ENCODE results near the gene SPON2.

SPON2 gene

DNA sequence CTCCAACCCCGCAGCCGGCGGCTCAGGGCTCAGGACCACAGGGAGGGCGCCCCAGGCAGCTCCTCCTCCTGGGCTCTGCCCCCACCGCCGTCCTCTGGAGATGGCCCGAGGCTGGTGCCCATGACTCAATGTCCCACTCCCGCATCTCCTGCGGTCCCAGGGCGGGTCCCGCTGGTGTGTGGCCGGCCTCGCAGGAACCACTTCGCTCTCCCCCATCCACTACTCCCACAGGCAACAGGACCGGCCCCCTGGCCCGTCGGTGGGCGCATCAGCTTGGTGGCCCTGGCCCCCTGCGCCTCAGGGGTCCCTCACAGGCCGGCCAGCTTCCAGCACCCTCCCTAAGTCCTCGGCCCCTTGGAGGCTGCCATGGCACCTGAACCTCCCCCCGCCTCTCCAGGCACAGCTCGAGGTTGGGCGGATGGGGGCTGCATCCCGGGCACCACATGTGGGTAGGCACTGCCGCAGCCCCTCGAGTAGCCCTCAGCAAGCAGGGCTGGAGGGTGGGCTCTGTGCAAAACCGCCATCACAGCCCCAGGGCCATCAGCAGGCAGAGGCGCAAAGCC, 22.8 kb upstream of the SPON2 start:
- no peak for DNase-seq (ENCODE audit: low read depth)

DNA sequence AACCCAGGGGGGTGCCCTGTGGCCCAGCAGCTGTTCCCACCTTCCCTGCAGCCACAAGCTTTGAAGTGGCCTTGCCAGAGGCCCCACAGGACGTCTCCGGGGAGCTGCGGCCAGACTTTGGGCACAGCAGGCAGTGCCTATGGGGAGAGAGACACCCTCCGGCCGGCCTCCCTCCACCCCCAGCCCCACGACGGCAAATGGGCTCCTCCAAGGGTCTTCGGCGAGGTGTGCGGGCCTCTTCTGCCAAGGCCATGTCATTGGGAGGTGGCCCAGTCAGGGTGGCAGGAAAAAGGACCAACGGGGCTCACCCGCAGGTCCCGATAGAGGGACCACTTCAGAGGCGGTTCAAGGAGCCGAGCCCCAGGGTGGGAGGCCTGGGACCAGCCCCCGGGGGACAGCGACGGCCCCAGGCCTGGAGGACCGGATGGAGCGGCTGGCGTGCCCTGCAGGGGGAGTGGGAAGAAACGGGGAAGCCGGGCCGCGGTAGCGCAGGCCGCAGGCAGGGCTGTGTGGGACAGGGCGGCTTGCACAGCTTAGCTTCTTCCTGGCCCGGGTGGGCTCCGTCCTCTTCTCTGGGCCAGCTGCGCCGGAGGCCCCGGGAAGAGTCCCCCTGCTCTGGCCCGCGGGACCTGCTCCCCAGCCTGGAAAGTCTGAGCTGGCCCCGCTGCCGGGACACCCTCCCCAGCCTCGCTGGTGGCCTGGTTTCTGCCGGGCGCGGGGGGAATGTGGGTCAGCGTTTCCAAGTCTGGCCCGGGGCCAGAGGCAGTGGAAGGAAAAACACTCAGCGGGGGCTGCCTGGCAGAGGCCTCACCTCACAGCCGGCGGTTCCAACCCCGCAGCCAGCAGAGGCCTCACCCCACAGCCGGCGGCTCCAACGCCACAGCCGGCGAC, 21.9 kb upstream of the SPON2 start:
- DNase-seq (ENCODE audit: low read depth): no peak

- no peak for DNase-seq (ENCODE audit: low read depth)
These were observed 21.0 kb upstream of the SPON2 start for GRCh38 chr4:1193206-1194009.

GRCh38 chr4:1192493-1193205, 20.3 kb upstream of the SPON2 start:
- DNase-seq (ENCODE audit: low read depth): peak; percentile 60

GRCh38 chr4:1192091-1192492, 19.7 kb upstream of the SPON2 start:
- peak; percentile 92 for DNase-seq (ENCODE audit: low read depth)

DNA sequence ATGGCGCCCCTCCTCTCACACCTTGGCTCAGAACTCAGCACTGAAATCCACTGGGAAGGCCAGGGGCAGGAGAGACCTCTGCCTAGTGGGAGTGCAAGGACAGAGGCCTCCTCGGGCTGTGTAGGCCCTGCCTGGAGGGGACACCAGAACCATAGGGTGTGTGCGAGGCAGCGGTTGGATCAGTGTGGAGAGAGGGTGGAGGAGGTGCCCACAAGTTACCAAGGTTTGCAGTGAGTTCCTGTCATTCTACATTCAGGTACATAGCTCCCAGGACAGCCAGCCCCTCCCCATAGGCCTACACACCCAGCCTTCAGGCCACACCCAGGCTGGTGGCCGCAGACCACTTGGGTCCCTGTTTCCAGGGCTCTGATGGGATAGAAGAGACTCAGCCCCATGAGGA, 19.2 kb upstream of the SPON2 start:
- DNase-seq (ENCODE audit: low read depth): no peak

GRCh38 chr4:1187182-1187581, 14.8 kb upstream of the SPON2 start:
- no peak for DNase-seq (ENCODE audit: low read depth)

DNA sequence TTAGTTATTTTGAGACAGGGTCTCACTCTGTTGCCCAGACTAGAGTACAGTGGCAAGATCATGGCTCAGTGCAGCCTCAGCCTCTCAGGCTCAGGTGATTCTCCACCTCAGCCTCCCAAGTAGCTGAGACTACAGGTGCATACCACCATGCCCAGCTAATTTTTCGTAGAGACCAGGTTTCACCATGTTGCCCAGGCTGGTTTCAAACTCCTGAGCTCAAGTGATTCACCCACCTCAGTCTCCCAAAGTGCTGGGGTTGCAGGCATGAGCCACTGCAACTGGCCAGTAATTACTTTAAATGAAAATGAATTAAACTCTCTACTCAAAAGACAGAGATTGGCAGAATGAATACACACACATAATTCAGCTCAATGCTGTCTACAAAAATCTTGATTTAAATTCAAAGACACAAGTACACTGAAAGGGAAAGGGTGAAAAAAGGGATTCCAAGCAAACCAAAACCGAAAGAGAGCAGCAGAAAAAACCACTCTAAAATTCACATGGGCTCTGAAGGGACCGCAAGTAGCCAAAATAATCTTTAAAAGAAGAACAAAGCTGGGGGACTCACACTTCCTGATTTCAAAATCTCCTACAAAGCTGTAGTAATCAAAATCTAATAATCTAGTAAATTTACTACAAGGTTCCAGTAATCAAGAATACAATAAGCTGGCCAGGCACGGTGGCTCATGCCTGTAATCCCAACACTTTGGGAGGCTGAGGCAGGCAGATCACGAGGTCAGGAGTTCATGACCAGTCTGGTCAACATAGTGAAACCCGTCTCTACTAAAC, 11.8 kb upstream of the SPON2 start:
- no peak for DNase-seq (ENCODE audit: low read depth)

- no peak for DNase-seq (ENCODE audit: low read depth)
These were observed 9.9 kb upstream of the SPON2 start for GRCh38 chr4:1182313-1182712.

DNA sequence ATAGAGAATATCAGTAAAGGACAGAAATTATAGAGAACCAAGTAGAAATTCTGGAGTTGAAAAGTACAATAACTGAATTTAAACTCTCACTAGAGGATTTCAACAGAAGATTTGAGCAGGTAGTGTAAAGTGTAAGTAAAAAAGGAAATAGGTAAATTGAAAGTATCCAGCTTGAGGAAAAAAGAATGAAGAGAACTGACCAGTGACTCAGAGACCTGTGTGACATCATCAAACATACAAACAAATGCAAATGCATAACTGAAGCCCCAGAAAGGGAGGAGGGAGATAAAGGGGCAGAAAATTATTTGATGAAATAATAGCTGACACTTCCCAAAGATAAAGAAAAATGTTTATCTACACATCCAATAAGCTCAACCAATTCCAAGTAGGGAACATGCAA, 8.3 kb upstream of the SPON2 start:
- peak; percentile 32 for DNase-seq (ENCODE audit: low read depth)

- no peak for DNase-seq (ENCODE audit: low read depth)
These were observed 7.6 kb upstream of the SPON2 start for GRCh38 chr4:1179976-1180375.

DNA sequence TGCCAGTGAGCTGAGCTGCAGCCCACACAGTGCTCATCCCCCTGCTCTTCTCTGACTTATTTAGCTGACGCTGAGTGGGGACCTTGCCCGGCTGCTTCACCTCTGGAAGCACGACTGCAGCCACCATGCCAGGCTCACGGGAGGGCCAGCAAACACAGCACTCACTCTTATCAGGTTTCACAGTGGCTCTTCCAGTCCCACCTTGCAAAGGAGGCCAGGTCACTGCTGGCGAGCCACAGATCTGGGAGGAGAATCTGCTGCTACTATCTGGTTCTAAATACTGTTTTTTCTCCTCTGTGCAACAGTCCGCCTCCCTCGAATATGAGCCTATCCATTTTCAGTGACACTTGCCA, 6.7 kb upstream of the SPON2 start:
- no peak for DNase-seq (ENCODE audit: low read depth)

DNA sequence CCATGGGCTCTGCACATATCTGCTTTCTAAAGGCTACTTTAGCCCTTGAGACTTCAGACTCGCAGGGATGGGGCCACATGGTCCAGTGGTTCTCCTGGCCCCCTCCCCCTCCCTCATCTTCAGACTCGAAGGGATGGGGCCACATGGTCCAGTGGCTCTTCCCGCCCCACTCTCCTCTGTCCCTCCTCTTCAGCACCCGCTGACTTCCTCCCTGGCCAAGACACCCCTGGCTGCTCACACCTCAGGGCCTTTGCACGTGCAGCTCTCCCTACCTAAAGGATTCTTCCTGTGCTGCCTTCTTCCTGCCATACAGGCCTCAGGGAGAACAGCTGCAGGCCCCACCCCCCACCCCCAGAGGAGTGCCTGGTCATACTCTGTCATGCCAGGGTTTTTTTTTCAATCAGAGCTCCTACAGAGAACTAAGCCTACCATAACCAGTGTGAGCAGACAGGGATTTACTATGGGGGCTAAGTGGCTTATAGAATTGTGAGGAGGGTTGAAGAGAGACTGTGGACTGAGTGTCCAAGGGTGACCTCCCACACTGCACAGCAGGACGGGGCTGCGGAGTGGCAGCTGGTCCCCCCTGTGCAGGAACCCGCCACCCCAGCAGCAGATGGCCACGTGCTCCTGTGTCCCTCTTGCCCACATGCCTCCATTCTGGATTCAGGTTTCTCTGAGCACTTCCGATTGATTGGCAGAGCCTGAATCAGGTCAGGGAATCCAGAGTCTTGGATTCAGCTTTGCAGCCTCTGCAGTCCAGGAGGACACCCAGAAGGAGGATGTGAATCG, 6.1 kb upstream of the SPON2 start:
- DNase-seq (ENCODE audit: low read depth): no peak

- no peak for DNase-seq (ENCODE audit: low read depth)
These were observed 5.1 kb upstream of the SPON2 start for GRCh38 chr4:1177274-1178141.

DNA sequence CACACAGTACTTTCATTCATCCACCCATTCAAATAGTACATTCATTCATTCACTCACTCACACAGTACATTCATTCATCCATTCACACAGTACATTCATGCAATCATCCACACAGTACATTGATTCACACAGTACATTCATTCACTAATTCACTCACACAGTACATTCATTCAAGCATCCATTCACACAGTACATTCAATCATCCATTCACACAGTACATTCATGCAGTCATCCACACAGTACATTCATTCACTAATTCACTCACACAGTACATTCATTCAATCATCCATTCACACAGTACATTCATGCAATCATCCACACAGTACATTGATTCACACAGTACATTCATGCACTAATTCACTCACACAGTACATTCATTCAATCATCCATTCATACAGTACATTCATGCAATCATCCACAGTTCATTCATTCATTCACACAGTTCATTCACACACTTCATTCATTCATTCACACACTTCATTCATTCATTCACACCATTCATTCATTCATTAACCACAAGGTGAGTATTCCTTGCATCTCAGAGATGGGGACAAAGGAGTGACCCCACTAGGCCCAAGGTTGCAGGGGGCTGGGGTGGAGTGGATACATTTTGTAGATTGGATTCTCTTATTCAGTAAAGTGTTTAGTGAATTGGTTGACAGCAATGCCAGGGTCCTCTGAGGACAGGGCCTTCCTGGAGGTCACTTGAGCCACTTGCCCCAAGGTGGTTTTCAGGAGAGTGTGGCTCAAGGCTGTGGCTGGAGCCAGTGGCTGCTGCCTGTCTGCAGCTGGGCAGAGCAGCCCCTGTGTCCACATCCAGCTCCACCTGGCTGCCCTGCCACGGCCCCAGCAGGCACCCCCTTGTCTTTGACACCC, 4.3 kb upstream of the SPON2 start:
- no peak for DNase-seq (ENCODE audit: low read depth)

- DNase-seq (ENCODE audit: low read depth): no peak
These were observed 3.3 kb upstream of the SPON2 start for GRCh38 chr4:1175635-1176229.

DNA sequence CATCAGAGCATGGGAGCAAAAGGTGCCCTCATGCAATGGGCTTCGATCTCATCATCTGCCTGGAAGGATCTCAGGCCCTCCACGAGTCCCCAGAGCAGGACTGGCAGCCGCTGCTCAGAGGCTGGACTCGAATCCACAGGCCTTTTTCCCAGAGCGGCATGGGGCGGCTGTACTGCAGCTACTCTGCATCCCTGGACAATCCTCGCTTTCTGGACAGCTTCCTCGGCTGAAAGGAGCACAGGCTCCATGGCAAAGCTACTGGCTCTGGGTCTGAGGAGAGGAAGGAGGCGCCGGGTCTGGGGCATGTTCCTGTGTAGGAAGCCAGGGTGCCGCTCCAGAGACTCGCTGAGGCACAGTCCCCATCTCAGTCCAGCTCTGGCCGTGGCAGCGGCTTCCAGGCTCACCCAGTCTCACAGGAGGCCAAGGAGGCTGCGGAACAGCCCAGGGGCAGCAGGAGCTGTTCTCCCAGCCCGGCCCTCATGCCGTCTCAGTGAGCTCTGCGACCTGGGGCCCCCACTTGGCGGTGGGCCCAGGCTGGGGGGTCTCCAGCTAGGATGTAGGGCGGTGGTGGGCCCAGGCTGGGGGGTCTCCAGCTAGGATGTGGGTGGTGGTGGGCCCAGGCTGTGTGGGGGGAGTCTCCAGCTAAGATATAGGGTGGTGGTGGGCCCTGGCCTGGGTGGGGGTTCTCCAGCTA, 2.7 kb upstream of the SPON2 start:
- no peak for DNase-seq (ENCODE audit: low read depth)
